VCaP (cell line): ENCODE measurements around the gene F2RL1.
"Not testable (repeated sequence)": the region's sequence is repeated elsewhere in the genome, so short reads cannot be mapped to it uniquely, and the experiment has no call there.

Experiments used
- H3K27ac ChIP-seq: fragments of 450-650 bp; 2 replicates; pipeline ENCODE4 v1.5.1; 2017
- TF ChIP-seq, protein P1 (sequence below): fragments of 450-650 bp; conservative IDR thresholded peaks from 2 replicates; pipeline ENCODE4 v1.5.1; 2017; ENCODE audit warnings: mild to moderate bottlenecking, moderate library complexity

The F2RL1 gene

DNA sequence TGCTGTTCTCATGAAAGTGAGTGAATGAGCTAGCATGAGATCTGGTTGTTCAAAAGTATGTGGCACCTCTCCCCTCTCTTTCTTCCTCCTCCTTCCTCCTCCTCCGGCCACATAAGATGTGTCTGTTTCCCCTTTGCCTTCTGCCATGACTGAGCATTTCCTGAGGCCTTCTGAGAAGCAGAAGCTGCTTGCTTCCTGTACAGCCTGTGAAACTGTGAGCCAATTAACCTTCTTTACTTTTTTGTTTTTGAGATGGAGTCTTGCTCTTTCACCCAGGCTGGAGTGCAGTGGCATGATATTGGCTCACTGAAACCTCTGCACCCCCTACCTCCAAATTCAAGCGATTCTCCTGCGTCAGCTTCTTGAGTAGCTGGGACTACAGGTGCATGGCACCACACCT lies 37.1 kb downstream of the F2RL1 start:
- TF ChIP-seq, protein P1, sequence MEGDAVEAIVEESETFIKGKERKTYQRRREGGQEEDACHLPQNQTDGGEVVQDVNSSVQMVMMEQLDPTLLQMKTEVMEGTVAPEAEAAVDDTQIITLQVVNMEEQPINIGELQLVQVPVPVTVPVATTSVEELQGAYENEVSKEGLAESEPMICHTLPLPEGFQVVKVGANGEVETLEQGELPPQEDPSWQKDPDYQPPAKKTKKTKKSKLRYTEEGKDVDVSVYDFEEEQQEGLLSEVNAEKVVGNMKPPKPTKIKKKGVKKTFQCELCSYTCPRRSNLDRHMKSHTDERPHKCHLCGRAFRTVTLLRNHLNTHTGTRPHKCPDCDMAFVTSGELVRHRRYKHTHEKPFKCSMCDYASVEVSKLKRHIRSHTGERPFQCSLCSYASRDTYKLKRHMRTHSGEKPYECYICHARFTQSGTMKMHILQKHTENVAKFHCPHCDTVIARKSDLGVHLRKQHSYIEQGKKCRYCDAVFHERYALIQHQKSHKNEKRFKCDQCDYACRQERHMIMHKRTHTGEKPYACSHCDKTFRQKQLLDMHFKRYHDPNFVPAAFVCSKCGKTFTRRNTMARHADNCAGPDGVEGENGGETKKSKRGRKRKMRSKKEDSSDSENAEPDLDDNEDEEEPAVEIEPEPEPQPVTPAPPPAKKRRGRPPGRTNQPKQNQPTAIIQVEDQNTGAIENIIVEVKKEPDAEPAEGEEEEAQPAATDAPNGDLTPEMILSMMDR = no peak

DNA sequence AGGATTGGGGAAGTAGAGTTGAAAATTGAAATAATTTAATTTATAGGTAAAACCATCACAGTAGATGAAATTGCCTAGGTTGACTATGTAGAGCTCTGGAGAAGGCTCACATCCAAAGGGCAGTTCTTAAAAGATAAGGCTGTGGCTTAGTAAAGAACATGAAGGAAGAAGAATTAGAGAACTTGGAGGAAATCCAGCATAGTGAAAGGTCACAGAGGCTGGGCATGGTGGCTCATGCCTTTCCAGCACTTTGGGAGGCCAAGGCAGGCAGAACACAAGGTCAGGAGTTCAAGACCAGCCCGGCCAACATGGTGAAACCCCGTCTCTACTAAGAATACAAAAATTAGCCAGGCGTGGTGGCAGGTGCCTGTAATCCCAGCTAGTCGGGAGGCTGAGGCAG lies 38.0 kb downstream of the F2RL1 start:
- not testable (repeated sequence) for H3K27ac ChIP-seq

More for the DNA sequence above, 37.1 kb downstream of the F2RL1 start:
- H3K27ac ChIP-seq = no peak overlapping the region

DNA sequence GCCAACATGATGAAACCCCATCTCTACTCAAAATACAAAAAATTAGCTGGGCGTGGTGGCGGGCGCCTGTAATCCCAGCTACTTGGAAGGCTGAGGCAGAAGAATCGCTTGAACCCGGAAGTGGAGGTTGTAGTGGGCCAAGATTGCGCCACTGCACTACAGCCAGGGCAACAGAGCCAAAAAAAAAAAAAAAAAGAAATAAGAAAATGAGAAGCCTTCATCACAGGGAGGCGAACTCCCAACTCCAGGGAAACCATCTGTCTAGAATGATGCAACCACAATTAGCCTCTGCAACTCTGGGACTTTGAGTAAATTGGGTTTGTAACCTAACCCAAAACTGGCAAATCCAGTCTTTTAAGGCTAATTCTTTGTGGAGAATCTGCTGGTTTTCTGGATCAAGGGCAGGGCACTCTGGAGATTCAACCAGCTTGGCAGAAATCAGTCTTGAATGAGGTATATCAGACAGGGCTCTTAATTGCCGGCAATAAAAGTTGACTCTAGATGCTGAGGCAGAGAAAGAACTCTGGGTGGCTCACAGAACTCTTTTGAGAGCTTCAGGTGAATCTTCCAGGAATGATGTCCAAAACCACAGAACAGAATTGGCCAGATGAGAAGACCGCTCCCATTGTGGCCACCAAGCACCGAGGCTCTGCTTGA lies 40.9 kb downstream of the F2RL1 start:
- H3K27ac ChIP-seq = no peak overlapping the region
- TF ChIP-seq, protein P1 = no peak

DNA sequence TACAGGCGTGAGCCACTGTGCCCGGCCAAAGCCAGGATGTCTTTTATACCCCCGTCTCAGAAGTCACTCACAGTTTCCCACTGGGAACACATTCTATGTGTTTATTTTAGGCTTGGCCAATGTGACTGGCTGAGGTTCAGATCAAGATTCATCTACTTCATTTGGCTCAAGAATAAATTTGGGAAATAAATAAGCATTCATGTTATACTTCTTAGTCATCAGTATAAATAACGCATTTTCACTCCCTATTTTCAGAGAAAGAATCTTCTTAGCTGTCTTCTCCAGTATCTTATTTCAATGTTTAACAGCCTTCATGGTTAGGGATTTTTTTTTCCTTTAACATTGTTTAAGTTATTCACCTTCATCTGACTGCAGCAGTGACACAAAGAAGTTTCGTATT lies 42.8 kb downstream of the F2RL1 start:
- TF ChIP-seq, protein P1 = no peak
- H3K27ac ChIP-seq = no peak overlapping the region

DNA sequence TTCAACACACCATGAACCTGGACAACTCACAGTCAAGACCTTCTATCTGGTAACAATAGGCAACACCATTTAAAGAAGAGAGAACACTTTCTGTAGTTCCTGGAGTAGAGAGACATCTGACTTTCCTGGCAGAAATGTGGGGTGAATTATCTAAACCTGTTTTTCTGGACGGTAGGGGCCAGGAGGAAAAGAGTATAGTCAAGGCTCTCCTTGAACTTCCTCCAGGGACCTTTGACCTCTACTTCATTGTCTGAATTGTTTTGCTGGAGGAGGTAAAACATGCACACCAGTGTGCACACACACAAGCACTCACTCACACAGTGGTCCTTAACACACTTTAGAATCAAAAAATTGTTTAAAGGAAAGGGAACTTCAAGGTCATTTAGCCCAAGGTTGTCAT lies 44.2 kb downstream of the F2RL1 start:
- no peak overlapping the region for H3K27ac ChIP-seq
- TF ChIP-seq, protein P1 = no peak

DNA sequence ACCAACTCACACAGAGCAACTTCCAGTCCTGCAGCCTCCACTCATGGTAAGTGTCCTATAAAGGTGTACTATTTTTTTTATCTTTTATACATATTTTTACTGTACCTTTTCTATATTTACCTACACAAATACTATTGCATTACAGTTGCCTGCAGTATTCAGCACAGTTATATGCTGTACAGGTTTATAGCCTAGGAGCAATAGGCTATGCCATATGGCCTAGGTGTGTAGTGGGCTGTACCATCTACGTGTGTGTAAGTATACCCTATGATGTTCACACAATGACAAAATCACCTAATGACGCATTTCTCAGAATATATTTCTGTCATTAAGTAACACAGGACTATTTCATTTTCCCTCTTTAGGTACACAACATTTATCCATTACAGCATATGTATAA lies 47.7 kb downstream of the F2RL1 start:
- TF ChIP-seq, protein P1 = no peak
- H3K27ac ChIP-seq = no peak overlapping the region

DNA sequence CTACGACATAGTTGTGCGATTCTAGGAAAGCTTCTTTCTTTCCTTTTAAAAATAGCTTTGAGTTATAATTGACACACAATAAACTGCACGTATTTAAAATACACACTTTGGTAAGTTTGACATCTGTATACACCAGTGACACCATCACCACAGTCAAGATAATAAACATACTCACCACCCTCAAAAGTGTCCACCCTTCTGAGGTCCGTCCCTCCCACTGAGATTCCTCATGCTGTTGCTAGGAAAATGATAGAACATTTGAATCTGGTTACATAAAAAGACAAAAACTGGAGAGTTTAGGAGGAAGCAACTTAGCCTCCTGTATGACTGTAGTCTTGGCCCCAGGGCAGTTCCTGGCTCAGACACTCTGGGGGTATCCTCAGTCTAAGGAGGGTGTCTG lies 48.2 kb downstream of the F2RL1 start:
- H3K27ac ChIP-seq = no peak overlapping the region
- TF ChIP-seq, protein P1 = no peak

DNA sequence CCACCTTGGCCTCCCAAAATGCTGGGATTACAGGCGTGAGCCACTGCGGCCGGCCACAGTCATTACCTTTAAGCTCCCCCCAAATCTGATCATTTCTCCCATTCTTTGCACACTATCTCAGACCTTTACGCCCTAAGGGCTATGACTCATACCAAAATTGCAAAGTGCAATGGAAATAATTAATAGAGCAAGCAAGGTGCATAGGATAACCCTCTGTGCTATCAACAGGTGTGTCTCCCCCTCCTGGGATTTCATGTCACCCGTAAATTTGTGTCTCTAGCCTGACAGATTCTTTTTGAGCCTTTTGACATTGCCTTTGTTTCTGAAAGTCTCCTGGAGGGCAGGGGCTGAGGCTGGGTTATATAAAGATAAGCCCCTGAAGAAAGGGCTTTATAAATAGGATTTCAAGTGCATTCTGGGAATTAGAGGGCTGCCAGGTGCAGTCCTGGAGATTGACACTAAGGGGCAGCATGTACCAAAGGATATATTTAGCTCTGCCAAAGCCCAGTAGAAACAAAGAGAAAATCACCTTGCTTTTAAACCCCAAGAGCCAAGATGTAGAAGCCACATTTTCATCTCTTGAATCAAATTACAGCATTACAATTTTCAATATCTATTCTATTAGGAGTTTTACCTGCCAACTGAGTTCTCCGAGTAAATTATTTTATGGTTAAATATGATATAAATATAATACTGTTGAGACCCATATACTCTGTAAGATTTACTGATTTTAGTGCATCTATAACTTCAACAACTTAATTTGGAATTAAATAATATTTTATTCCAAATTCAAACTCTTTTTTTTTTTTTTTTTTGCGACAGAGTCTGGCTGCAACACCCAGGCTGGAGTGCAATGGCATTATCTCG lies 49.2 kb downstream of the F2RL1 start:
- peak overlapping the region; percentile 5; the same call in 1 of the 2 replicates for H3K27ac ChIP-seq
- TF ChIP-seq, protein P1 = peak; percentile 94
